Activated T-cell treated with anti-CD3 and anti-CD28 coated beads, Interleukin-2, amount 50 U/mL, for 24 hours (primary cell): Measurements from ENCODE around the gene CKS1B.
"Not testable (repeated sequence)": the region's sequence is repeated elsewhere in the genome, so short reads cannot be mapped to it uniquely, and the experiment has no call there.

Source experiments
- DNase-seq: peaks from one replicate; pipeline ENCODE4 v3.0.0-alpha.2; 2020
- H3K27ac Mint-ChIP-seq: 2 replicates; pipeline ENCODE4 v1.8.0; 2020; ENCODE audit warnings: mild to moderate bottlenecking, mixed read lengths
- H3K27me3 Mint-ChIP-seq: 2 replicates; pipeline ENCODE4 v1.8.0; 2020; ENCODE audit warnings: mixed read lengths
- H3K36me3 Mint-ChIP-seq: 2 replicates; pipeline ENCODE4 v1.8.0; 2020; ENCODE audit warnings: low read depth, mixed read lengths
- H3K4me1 Mint-ChIP-seq: 2 replicates; pipeline ENCODE4 v1.8.0; 2020; ENCODE audit warnings: low read depth, mixed read lengths
- H3K4me3 Mint-ChIP-seq: 2 replicates; pipeline ENCODE4 v1.8.0; 2020; ENCODE audit warnings: mild to moderate bottlenecking, moderate library complexity, mixed read lengths
- H3K9me3 Mint-ChIP-seq: 2 replicates; pipeline ENCODE4 v1.8.0; 2020; ENCODE audit warnings: mixed read lengths

CKS1B gene

DNA sequence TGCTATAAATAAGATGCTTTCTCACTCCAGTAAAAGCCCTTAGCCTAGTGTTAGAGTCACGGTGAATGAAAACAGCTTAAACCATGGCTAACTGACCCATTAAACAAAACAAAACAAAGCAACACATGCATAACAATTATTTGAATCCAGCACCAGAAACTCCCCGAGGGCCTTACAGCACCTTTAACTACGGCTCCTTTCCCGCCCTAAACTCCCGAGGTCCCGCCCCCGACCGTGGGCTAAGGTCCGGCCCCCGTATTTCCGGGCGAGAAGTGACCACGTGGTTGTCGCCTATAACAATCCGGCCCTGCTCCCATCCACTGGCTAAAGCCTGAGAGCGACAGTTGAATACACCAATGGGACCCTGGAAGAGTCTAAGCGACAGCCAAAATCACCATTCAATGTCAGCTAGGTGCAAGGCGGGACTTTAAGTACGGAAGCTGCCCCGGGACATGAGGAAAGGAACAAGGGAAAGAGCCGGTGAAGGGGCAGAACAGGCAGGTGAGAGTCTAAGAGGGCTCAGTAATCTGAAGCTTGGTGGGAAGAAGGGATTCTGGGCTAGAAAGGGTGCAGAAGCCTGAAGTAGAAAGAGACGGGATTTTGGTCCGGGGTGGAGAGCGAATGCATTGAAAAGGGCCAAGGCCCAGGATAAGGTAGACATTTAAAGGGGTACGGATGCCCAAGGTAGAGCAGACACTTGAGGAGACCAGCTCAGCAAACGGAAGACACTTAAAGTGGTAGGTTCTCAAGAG is 8.6 kb downstream of the CKS1B start, which contains the start of gene FLAD1:
Gene FLAD1 (plus strand): TSS at position 448 of the 752 bp plus-strand sequence. CDS start 351 bp downstream, outside the sequence.
- DNase-seq = peak; percentile 94
- Mint-ChIP-seq H3K36me3 (peaks cover 26% of the 10 kb centered on the region), H3K4me3 (no peak within 1 kb of the TSS), H3K9me3 (no peaks in the 10 kb centered on the region), H3K4me1 (peaks cover 25% of the 10 kb centered on the region), H3K27me3 (no peaks in the 10 kb centered on the region), H3K27ac (no peak within 1 kb of the TSS)

- H3K9me3 Mint-ChIP-seq = no peaks in the 10 kb centered on the region
Measured at GRCh38 chr1:154983776-154984466, 9.4 kb downstream of the CKS1B start.

DNA sequence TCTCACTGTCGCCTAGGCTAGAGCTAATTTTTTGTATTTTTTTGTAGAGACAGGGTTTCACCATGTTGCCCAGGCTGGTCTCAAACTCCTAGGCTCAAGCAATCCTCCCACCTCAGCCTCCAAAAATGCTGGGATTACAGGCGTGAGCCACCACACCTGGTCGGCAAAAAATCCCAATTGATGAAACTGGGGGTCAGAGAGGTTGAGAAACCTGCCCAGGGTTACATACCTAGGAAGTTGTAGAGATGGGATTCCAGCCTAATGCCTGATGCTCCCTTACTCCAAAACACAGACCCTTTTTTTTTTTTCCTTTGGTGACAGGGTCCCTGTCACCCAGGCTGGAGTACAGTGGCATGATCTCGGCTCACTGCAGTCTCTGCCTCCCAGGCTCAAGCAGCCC is 12.3 kb downstream of the CKS1B start:
- DNase-seq, H3K27ac Mint-ChIP-seq, H3K9me3 Mint-ChIP-seq, H3K27me3 Mint-ChIP-seq, H3K4me3 Mint-ChIP-seq: not testable (repeated sequence)
- peaks cover 56% of the 10 kb centered on the region for H3K36me3 Mint-ChIP-seq
- H3K4me1 Mint-ChIP-seq = peaks cover 33% of the 10 kb centered on the region

More at GRCh38 chr1:154983776-154984466, 9.4 kb downstream of the CKS1B start:
- Mint-ChIP-seq H3K27ac (no peak overlapping the region), H3K4me3 (no peak overlapping the region), H3K36me3 (peaks cover 34% of the 10 kb centered on the region), H3K27me3 (no peaks in the 10 kb centered on the region), H3K4me1 (peaks cover 34% of the 10 kb centered on the region)
- DNase-seq = no peak

DNA sequence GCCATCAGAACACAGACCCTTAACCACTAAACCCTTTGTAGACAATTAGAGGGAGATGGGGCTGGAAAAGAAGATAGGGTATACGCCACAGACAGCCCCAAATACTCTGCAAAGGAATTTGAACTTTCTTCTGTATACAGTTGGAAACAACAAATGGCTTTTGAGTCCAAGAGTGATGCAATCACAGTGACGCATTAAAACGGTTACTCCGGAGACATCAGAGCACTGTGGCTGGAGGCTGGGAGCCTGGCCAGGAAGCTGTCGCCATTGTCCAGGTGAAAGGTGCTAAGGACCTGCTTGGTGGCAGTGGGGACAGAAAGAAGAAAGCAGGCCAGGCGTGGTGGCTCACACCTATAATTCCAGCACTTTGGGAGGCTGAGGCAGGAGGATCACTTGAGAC is 12.8 kb downstream of the CKS1B start:
- no peak for DNase-seq
- H3K9me3 Mint-ChIP-seq = no peaks in the 10 kb centered on the region
- H3K27ac Mint-ChIP-seq = no peak overlapping the region
- no peaks in the 10 kb centered on the region for H3K27me3 Mint-ChIP-seq
- H3K36me3 Mint-ChIP-seq = peaks cover 57% of the 10 kb centered on the region
- H3K4me1 Mint-ChIP-seq = peaks cover 33% of the 10 kb centered on the region
- no peak overlapping the region for H3K4me3 Mint-ChIP-seq

DNA sequence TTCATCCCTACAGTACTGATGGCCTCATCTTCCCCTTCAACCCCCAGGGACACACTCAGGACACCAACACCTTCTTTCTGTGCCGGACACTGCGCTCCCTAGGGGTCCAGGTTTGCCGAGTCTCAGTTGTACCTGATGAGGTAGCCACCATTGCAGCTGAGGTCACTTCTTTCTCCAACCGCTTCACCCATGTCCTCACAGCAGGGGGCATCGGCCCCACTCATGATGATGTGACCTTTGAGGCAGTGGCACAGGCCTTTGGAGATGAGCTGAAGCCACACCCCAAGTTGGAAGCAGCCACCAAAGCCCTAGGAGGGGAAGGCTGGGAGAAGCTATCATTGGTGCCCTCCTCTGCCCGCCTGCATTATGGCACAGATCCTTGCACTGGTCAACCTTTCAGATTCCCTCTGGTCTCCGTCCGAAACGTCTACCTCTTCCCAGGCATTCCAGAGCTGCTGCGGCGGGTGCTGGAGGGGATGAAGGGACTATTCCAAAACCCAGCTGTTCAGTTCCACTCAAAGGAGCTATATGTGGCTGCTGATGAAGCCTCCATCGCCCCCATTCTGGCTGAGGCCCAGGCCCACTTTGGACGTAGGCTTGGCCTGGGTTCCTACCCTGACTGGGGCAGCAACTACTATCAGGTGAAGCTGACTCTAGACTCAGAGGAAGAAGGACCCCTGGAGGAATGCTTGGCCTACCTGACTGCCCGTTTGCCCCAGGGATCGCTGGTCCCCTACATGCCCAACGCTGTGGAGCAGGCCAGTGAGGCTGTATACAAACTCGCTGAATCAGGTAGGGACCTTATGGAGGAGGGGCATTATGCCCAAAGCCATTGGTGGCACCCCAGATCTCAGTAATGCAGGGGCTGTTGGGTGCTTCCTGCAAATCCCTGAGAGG is 13.8 kb downstream of the CKS1B start:
- no peak overlapping the region for H3K27ac Mint-ChIP-seq
- H3K9me3 Mint-ChIP-seq = no peaks in the 10 kb centered on the region
- peaks cover 61% of the 10 kb centered on the region for H3K36me3 Mint-ChIP-seq
- peaks cover 33% of the 10 kb centered on the region for H3K4me1 Mint-ChIP-seq
- H3K4me3 Mint-ChIP-seq = no peak overlapping the region
- DNase-seq = no peak
- H3K27me3 Mint-ChIP-seq = no peaks in the 10 kb centered on the region

- no peak overlapping the region for H3K27ac Mint-ChIP-seq
- H3K9me3 Mint-ChIP-seq = no peaks in the 10 kb centered on the region
- no peaks in the 10 kb centered on the region for H3K27me3 Mint-ChIP-seq
- H3K36me3 Mint-ChIP-seq = peaks cover 66% of the 10 kb centered on the region
- peaks cover 32% of the 10 kb centered on the region for H3K4me1 Mint-ChIP-seq
- no peak overlapping the region for H3K4me3 Mint-ChIP-seq
- DNase-seq = no peak
Measured at GRCh38 chr1:154989195-154989860, 14.8 kb downstream of the CKS1B start.

GRCh38 chr1:154990276-154990675 is 15.8 kb downstream of the CKS1B start:
- H3K27ac Mint-ChIP-seq = no peak overlapping the region
- H3K4me3 Mint-ChIP-seq = no peak overlapping the region
- H3K9me3 Mint-ChIP-seq = no peaks in the 10 kb centered on the region
- no peak for DNase-seq
- peaks cover 64% of the 10 kb centered on the region for H3K36me3 Mint-ChIP-seq
- H3K27me3 Mint-ChIP-seq = no peaks in the 10 kb centered on the region
- H3K4me1 Mint-ChIP-seq = peaks cover 33% of the 10 kb centered on the region

GRCh38 chr1:154992721-154993571 is 18.5 kb downstream of the CKS1B start:
- no peak for DNase-seq
- H3K4me1 Mint-ChIP-seq = peaks cover 36% of the 10 kb centered on the region
- peaks cover 42% of the 10 kb centered on the region for H3K36me3 Mint-ChIP-seq
- no peak overlapping the region for H3K4me3 Mint-ChIP-seq
- H3K27ac Mint-ChIP-seq = peak overlapping the region; percentile 22
- H3K27me3 Mint-ChIP-seq = no peaks in the 10 kb centered on the region
- no peaks in the 10 kb centered on the region for H3K9me3 Mint-ChIP-seq

- H3K4me1 Mint-ChIP-seq = peaks cover 33% of the 10 kb centered on the region
- H3K4me3 Mint-ChIP-seq = no peak within 1 kb of the TSS
- DNase-seq = no peak
- H3K9me3 Mint-ChIP-seq = no peaks in the 10 kb centered on the region
- no peaks in the 10 kb centered on the region for H3K27me3 Mint-ChIP-seq
- H3K36me3 Mint-ChIP-seq = peaks cover 34% of the 10 kb centered on the region
- peak within 1 kb of the TSS; percentile 45 for H3K27ac Mint-ChIP-seq
Measured at GRCh38 chr1:154993572-154994268, 19.2 kb downstream of the CKS1B start, which contains the start of gene LENEP. TSS of gene LENEP (plus strand) at chr1:154993586. CDS start at chr1:154993608, 22 bp downstream.

DNA sequence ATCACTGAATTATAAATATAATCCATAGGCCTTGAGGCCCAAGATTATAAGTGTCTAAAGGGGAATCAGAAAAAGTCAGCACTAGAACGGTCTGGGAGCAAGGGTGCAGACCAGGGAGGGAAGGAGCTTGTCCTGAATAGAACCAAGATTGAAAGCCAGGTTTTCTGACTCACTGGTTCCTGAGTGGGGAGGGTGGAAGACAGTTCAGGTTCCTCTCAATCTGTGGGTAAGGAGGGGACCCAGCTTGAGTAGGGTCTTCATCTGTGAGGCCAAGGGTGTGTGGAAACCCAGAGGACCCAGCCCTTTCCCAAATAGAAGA is 19.7 kb downstream of the CKS1B start:
- no peak overlapping the region for H3K4me3 Mint-ChIP-seq
- H3K27ac Mint-ChIP-seq = peak overlapping the region; percentile 45
- no peak for DNase-seq
- no peaks in the 10 kb centered on the region for H3K27me3 Mint-ChIP-seq
- no peaks in the 10 kb centered on the region for H3K9me3 Mint-ChIP-seq
- peaks cover 29% of the 10 kb centered on the region for H3K36me3 Mint-ChIP-seq
- peaks cover 33% of the 10 kb centered on the region for H3K4me1 Mint-ChIP-seq

GRCh38 chr1:154994591-154994990 is 20.1 kb downstream of the CKS1B start:
- Mint-ChIP-seq H3K9me3 (no peaks in the 10 kb centered on the region), H3K4me1 (peaks cover 32% of the 10 kb centered on the region), H3K36me3 (peaks cover 26% of the 10 kb centered on the region), H3K27ac (peak overlapping the region; percentile 45), H3K4me3 (no peak overlapping the region), H3K27me3 (no peaks in the 10 kb centered on the region)
- DNase-seq = no peak

DNA sequence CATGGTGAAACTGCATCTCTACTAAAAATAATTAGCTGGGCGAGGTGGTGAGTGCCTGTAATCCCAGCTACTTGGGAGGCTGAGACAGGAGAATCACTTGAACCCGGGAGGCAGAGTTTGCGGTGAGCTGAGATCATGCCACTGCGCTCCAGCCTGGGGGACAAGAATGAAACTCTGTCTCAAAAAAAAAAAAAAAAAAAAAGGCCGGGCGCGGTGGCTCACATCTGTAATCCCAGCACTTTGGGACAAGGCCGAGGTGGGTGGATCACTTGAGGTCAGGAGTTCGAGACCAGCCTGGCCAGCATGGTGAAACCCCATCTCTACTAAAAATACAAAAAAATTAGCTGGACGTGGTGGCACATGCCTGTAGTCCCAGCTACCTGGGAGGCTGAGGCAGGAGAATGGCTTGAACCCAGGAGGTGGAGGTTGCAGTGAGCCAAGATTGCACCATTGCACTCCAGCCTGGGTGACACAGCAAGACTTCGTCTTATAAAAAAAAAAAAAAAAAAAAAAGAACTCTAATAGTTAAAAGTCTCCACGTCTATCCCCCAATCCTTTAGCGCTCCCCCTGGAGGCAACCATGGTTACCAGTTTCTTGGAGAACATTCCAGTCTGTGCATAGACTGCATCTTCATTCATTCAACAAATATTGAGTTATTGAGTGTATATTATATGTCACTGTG is 21.0 kb downstream of the CKS1B start:
- H3K4me3 Mint-ChIP-seq = not testable (repeated sequence)

More for the DNA sequence above, 21.0 kb downstream of the CKS1B start:
- H3K9me3 Mint-ChIP-seq, H3K27ac Mint-ChIP-seq, H3K27me3 Mint-ChIP-seq, DNase-seq: not testable (repeated sequence)
- Mint-ChIP-seq H3K36me3 (peaks cover 17% of the 10 kb centered on the region), H3K4me1 (peaks cover 39% of the 10 kb centered on the region)
